ENCODE data around the gene LIMCH1.

LIMCH1 gene

GRCh38 chr4:41625531-41625930, 87.6 kb downstream of the LIMCH1 start:
- no peak overlapping the region for H3K27ac ChIP-seq
- TF ChIP-seq CTCF (conservative IDR thresholded peaks at IDR 0.05) = no peak

- no peak overlapping the region for H3K27ac ChIP-seq
- TF ChIP-seq CTCF (conservative IDR thresholded peaks at IDR 0.05) = no peak
Observed at GRCh38 chr4:41628936-41629335, 91.0 kb downstream of the LIMCH1 start.

- H3K27ac ChIP-seq = no peak overlapping the region
- no peak for TF ChIP-seq CTCF (conservative IDR thresholded peaks at IDR 0.05)
Observed at GRCh38 chr4:41631523-41631922, 93.6 kb downstream of the LIMCH1 start.

- TF ChIP-seq CTCF (conservative IDR thresholded peaks at IDR 0.05) = no peak
Observed at GRCh38 chr4:41632481-41633073, 94.6 kb downstream of the LIMCH1 start.

GRCh38 chr4:41633321-41633720, 95.4 kb downstream of the LIMCH1 start:
- H3K27ac ChIP-seq = no peak overlapping the region
- TF ChIP-seq CTCF (conservative IDR thresholded peaks at IDR 0.05) = no peak

More at GRCh38 chr4:41632481-41633073, 94.6 kb downstream of the LIMCH1 start:
- no peak overlapping the region for H3K27ac ChIP-seq

GRCh38 chr4:41635441-41635840, 97.5 kb downstream of the LIMCH1 start:
- TF ChIP-seq CTCF (conservative IDR thresholded peaks at IDR 0.05) = no peak
- no peak overlapping the region for H3K27ac ChIP-seq

GRCh38 chr4:41638203-41638602, 100.2 kb downstream of the LIMCH1 start:
- H3K27ac ChIP-seq = no peak overlapping the region
- TF ChIP-seq CTCF (conservative IDR thresholded peaks at IDR 0.05) = no peak

Measured in VCaP (cell line).